ENCODE data around the gene OXER1.
"Not testable (repeated sequence)": the region's sequence is repeated elsewhere in the genome, so short reads cannot be mapped to it uniquely, and the experiment has no call there.

OXER1 gene

DNA sequence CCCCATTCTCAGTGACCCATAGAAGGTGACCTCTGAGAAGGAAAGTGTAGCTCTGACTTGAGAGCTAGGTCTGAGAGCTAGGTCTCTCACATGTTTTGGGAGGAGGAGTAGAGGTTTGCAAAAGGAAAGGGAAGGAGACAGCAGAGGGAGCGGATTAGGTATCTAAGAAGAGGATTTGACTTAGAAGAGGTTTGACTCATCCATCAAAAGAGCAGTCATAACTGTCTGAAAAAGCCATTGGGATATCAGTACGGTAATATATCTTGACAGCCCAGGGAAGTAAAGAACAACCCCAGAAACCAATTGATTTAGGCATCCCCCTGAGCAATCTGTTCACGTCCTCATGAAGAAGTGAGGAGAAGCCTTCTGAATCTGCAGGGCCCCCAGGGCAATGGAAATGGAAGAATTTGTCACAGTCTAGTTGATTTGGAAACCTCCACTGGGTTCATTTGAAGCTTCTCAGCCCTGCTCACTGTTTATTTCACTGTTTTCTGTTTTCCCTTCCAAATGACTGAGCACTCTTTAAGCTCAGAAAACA, 19.3 kb downstream of the OXER1 start:
- no peak for DNase-seq

DNA sequence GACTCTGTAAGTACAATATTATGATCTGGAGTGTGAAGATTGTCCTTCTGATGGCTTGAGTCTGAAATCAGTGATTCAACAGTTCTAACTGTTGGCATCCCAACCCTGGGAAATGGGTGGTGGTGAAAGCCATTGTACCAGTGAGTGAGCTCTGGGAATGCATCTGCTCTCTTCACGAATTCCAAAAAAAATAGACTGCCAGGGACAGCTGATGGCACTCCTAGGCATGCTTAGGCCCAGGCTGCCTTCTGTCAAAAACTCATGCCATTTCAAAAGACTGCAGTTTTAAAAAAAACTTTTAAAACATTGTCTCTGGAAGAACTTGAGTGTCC, 20.3 kb downstream of the OXER1 start:
- no peak for DNase-seq

DNA sequence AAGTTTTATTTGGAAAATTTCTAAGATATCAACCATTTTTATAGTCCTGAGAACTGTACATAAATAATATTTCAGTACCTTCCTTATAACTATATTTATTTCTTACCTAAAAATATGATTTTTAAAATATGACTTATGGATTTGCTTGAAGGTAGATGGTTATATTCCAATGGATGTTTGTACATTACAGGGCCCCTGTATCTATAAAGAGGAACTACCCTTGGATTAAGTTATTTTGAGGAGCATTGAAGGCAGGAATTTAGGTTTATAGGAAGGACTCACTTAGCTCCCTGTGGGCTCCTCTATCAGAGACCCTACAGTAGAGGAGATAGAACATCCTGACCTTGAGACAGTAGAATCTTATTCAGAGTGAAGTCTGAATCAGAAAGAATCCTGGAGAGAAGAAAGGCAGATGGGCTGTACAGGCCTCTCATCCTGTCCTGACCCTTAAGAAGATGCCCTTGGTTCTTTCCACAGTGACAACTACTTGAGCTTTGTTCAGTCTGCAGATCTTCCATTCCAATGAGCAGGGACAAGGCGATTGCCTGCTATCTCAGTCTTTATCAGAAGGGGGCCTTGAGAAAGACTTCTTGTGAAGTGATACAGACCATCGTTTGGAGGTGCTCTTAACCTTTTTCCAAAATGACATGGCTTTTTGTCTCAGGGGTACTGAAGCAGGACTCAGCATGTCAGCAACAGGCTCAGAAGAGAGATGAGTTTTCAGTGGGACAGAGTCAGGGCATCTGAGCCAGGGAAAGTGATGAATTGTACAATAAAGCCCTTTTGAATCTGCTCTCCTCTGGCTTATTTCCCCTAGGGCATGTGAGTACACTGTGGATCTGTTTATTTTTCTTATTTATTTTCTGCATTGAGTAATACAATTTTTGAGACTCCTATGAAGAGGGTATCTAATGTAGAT, 20.9 kb downstream of the OXER1 start:
- no peak for DNase-seq

- DNase-seq: no peak
These were observed 22.8 kb downstream of the OXER1 start for GRCh38 chr2:42741140-42741539.

GRCh38 chr2:42736598-42737322, 27.2 kb downstream of the OXER1 start:
- DNase-seq: no peak

GRCh38 chr2:42733852-42734251, 30.1 kb downstream of the OXER1 start:
- no peak for DNase-seq

- DNase-seq: not testable (repeated sequence)
These were observed 32.6 kb downstream of the OXER1 start for GRCh38 chr2:42731316-42731715.

DNA sequence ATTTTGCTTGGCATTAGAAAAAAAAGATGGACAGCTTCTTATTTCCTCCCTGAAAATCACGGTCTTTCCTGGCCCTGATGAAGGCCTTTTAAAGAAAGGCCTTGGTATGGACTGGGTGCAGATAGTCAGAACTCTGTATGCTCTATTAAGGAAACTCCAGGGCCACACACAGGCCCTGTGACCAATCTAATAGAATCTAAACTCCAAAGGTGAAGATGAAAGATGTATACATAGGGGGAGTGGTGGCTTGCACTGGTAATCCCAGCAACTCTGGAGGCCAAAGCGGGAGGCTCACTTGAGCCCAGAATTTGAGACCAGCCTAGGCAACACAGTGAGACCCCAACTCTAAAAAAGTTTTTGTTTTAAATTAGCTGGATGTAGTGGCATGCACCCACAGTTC, 37.3 kb downstream of the OXER1 start:
- DNase-seq: no peak

DNA sequence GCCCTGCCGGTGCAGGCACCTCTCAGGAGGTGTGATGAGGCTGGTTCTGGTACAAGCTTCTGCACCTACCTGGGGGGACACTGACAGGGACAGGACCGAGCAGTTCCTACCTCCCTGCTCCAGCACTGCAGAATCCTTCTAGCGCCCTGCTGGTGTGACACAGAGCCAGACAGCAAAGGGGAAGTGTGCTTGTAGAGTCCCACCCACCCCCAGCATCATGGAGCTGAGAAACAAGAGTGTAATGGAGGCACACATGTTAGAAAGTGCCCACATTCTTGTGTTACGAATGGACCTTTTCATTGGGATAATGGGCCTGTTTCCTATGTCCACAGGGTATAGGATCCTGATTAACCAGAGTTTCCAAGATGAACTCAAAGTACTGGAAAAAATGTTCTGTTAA, 38.3 kb downstream of the OXER1 start:
- DNase-seq: no peak

GRCh38 chr2:42724886-42725285, 39.0 kb downstream of the OXER1 start:
- DNase-seq: no peak

DNA sequence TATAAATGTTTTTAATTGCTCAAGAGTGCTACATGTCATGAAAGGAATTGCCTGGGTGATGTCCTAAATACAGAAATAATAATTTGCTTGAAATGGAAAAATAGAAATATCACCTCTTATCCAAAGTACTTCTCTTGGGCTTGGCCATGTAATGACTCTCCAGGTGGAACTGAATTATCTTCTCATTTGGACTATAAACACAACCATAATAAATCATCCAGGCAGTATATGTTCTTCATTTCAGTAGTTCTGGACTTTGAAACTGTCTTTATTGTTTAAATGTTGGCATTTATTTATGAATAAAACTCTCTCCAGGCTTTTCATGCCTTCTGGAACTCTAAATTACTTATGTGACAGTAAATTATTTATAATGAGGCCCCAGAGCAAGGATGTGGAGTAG, 40.5 kb downstream of the OXER1 start:
- DNase-seq: no peak

- peak; percentile 5 to 57 (median 13) for DNase-seq
These were observed 41.4 kb downstream of the OXER1 start for GRCh38 chr2:42722320-42723190.

DNA sequence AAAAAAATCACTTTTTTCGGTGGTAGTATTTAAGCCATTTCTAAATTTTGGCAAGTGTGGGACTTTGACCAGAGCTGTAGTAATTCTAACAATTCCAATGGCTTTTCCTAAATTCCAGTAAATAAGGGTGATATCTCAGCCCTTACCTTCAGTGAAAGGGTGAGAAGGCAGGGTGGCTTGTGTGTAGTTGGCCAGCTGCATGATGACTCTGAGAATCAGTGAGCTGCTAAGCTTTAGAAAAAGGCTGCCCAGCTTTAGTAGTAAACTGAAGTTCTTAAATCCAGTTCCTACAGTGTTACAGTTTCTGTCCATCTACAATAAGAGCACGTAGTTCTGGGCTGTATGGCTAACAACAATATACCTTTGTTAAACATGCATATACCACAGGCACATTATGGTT, 42.0 kb downstream of the OXER1 start:
- DNase-seq: no peak

- DNase-seq: no peak
These were observed 49.2 kb downstream of the OXER1 start for GRCh38 chr2:42714686-42715085.

- DNase-seq: no peak
These were observed 50.0 kb downstream of the OXER1 start for GRCh38 chr2:42713920-42714319.

- DNase-seq: no peak
These were observed 51.0 kb downstream of the OXER1 start for GRCh38 chr2:42712934-42713333.

All from NCI-H1417 (cell line).